SK-N-SH treated with all-trans-retinoic acid at 6 μM for 48 hours (cell line): Measurements from ENCODE around the gene CXCL10.

Experiments used
- ARNTL ChIP-seq: fragments of 450-650 bp; formaldehyde crosslinking; IDR thresholded peaks from 2 replicates; pipeline ENCODE4 v1.5.0; 2020; ENCODE audit warnings: low read depth, mild to moderate bottlenecking, moderate library complexity, borderline replicate concordance
- ESRRG ChIP-seq: fragments of 250-450 bp; sonication (Bioruptor Pico); IDR thresholded peaks from 2 replicates; pipeline ENCODE4 v1.6.1; 2021; ENCODE audit warnings: mild to moderate bottlenecking
- OSR1 ChIP-seq: fragments of 250-450 bp; sonication (Bioruptor Pico); IDR thresholded peaks from 2 replicates; pipeline ENCODE4 v1.8.0; 2022; ENCODE audit warnings: moderate library complexity, mild to moderate bottlenecking, inconsistent platforms
- RARB ChIP-seq: fragments of 250-450 bp; sonication (Bioruptor Pico); IDR thresholded peaks from 2 replicates; pipeline ENCODE4 v1.8.0; 2021; ENCODE audit warnings: mild to moderate bottlenecking, moderate library complexity
- TCF4 ChIP-seq: fragments of 250-450 bp; sonication (Bioruptor Pico); IDR thresholded peaks from 2 replicates; pipeline ENCODE4 v1.8.0; 2021; ENCODE audit warnings: mild to moderate bottlenecking, moderate library complexity, borderline replicate concordance
- ZC3H10 ChIP-seq: fragments of 250-450 bp; sonication (Bioruptor Pico); IDR thresholded peaks from 2 replicates; pipeline ENCODE4 v1.5.1; 2021; ENCODE audit warnings: mild to moderate bottlenecking, moderate library complexity
- ZFP3 ChIP-seq: fragments of 250-450 bp; sonication (Bioruptor Pico); IDR thresholded peaks from 2 replicates; pipeline ENCODE4 v1.5.0; 2020; ENCODE audit warnings: mild to moderate bottlenecking, moderate library complexity
- ZNF70 ChIP-seq: fragments of 450-650 bp; formaldehyde crosslinking; IDR thresholded peaks from 2 replicates; pipeline ENCODE4 v1.5.0; 2020; ENCODE audit warnings: mild to moderate bottlenecking, moderate library complexity

DNA sequence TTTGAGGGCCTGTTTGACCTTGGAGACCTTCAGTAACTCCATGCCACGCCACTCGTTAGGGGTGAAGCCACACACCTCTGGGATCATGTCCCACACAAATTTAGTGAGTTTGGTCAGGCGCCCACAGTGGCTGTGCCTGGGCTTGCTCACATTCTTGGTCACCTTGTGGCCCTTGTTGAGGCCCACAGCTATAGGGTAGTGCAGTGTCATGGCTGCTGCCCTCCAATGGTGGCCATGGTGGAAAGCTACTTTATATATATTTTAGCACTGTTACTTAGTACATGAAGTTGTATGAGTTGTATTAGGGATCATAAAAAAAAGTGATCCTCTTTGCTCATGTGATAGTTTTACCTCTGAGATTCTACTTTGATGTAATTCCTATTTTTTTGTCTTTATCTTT is 13.6 kb upstream of the CXCL10 start:
- TF ChIP-seq ZFP3 (CRISPR knock-in tag) (no peak), ZNF70 (CRISPR knock-in tag) (no peak), ARNTL (CRISPR knock-in tag) (no peak), OSR1 (CRISPR knock-in tag) (no peak), RARB (no peak), TCF4 (CRISPR knock-in tag) (no peak), ESRRG (CRISPR knock-in tag) (no peak), ZC3H10 (CRISPR knock-in tag) (no peak)
